ENCODE data around the gene UGCG.

The UGCG gene

GRCh38 chr9:111891910-111892499, 4.6 kb upstream of the UGCG start:
- no peak overlapping the region for H3K4me3 ChIP-seq (replicated peaks; ENCODE audit: low read depth, low read length)
- TF ChIP-seq CTCF (IDR thresholded peaks at IDR 0.05; ENCODE audit: insufficient read depth, low read length, poor library complexity, severe bottlenecking) = no peak
- DNase-seq (ENCODE audit: extremely low read depth, insufficient read length) = no peak
- H3K36me3 ChIP-seq (ENCODE audit: control insufficient read depth, insufficient read depth, low read length) = no peaks in the 10 kb centered on the region
- no peaks in the 10 kb centered on the region for H3K27me3 ChIP-seq (replicated peaks; ENCODE audit: control insufficient read depth, insufficient read depth, low read length)

DNA sequence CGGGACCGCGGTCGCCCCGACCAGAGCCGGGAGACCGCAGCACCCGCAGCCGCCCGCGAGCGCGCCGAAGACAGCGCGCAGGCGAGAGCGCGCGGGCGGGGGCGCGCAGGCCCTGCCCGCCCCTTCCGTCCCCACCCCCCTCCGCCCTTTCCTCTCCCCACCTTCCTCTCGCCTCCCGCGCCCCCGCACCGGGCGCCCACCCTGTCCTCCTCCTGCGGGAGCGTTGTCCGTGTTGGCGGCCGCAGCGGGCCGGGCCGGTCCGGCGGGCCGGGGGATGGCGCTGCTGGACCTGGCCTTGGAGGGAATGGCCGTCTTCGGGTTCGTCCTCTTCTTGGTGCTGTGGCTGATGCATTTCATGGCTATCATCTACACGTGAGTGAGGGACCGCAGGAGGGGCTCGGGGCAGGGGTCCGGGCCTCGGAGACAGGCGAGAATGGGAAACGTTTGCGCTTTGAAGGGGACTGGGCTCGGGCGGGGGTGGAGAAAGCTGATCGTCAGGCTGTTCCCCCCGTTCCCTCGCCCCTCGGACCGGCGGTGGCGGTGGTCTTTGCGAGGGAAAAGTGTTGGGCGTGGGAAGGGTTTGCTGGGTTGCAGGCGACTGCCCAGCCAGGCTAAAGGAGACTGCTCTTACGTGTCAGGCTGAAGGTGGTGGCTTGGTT, 457 bp downstream of the UGCG start:
- peak; percentile 15 for TF ChIP-seq CTCF (IDR thresholded peaks at IDR 0.05; ENCODE audit: insufficient read depth, low read length, poor library complexity, severe bottlenecking)
- DNase-seq (ENCODE audit: extremely low read depth, insufficient read length) = no peak
- Histone ChIP-seq H3K36me3 (ENCODE audit: control insufficient read depth, insufficient read depth, low read length) (no peaks in the 10 kb centered on the region), H3K27me3 (replicated peaks; ENCODE audit: control insufficient read depth, insufficient read depth, low read length) (no peaks in the 10 kb centered on the region), H3K4me3 (replicated peaks; ENCODE audit: low read depth, low read length) (peak overlapping the region; percentile 86)

DNA sequence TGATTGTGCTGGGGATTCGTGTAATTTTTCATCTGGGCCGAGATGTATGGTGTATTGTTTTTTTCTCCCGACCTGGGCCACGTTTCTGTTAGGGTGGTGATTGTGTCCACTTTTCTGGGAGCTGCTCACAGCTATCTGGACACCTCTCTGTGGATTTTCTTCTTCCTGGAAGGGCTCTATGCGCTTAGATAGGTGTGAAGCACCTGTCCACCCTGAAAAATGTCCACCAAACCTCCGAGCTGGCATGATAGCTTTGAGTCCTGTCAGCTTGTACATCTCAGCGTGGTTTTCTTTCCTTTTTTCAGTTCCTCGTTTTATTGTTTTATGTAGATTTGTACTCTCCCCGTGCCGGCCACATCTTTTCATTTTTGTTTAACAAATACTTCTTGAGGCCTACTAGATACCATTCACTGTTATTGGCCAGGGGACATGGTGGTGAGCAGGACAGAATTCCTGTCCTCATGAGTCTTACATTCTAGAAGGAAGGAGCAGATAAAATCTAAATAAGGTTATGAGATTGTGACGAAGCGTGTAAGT, 1.1 kb downstream of the UGCG start:
- peak; percentile 71 for DNase-seq (ENCODE audit: extremely low read depth, insufficient read length)
- no peak for TF ChIP-seq CTCF (IDR thresholded peaks at IDR 0.05; ENCODE audit: insufficient read depth, low read length, poor library complexity, severe bottlenecking)
- Histone ChIP-seq H3K27me3 (replicated peaks; ENCODE audit: control insufficient read depth, insufficient read depth, low read length) (no peaks in the 10 kb centered on the region), H3K4me3 (replicated peaks; ENCODE audit: low read depth, low read length) (peak overlapping the region; percentile 86), H3K36me3 (ENCODE audit: control insufficient read depth, insufficient read depth, low read length) (no peaks in the 10 kb centered on the region)

GRCh38 chr9:111898331-111899096, 1.9 kb downstream of the UGCG start:
- Histone ChIP-seq H3K36me3 (ENCODE audit: control insufficient read depth, insufficient read depth, low read length) (no peaks in the 10 kb centered on the region), H3K27me3 (replicated peaks; ENCODE audit: control insufficient read depth, insufficient read depth, low read length) (no peaks in the 10 kb centered on the region), H3K4me3 (replicated peaks; ENCODE audit: low read depth, low read length) (peak overlapping the region; percentile 86)
- DNase-seq (ENCODE audit: extremely low read depth, insufficient read length) = no peak
- TF ChIP-seq CTCF (IDR thresholded peaks at IDR 0.05; ENCODE audit: insufficient read depth, low read length, poor library complexity, severe bottlenecking) = no peak

GRCh38 chr9:111900151-111900857, 3.7 kb downstream of the UGCG start:
- no peak for TF ChIP-seq CTCF (IDR thresholded peaks at IDR 0.05; ENCODE audit: insufficient read depth, low read length, poor library complexity, severe bottlenecking)
- Histone ChIP-seq H3K27me3 (replicated peaks; ENCODE audit: control insufficient read depth, insufficient read depth, low read length) (no peaks in the 10 kb centered on the region), H3K36me3 (ENCODE audit: control insufficient read depth, insufficient read depth, low read length) (no peaks in the 10 kb centered on the region), H3K4me3 (replicated peaks; ENCODE audit: low read depth, low read length) (peak overlapping the region; percentile 25)
- no peak for DNase-seq (ENCODE audit: extremely low read depth, insufficient read length)
